ENCODE results near the gene PANX2. TPM values are rescaled to one million over a fixed set of nuclear protein-coding genes. Genes with fewer than 3 reads are reported as not detected.

Gene PANX2
- total and polyA plus RNA-seq, 2 of the 4 experiments (the other 2 are of a cell fraction), result 0.18 to 1.7 TPM

GRCh38 chr22:50216055-50216683, 45.6 kb downstream of the PANX2 start:
- Histone ChIP-seq H3K56ac (ENCODE audit: extremely low read depth, insufficient read depth, low read length) (no peak overlapping the region), H3K9ac (ENCODE audit: low read depth, low read length) (no peak overlapping the region), H2BK120ac (ENCODE audit: low read depth, low read length) (no peak overlapping the region), H2AK5ac (ENCODE audit: low read depth, low read length) (no peak overlapping the region), H3K27ac (ENCODE audit: insufficient read depth, low read length) (no peak overlapping the region), H3K18ac (ENCODE audit: low read depth, low read length) (no peak overlapping the region), H2BK15ac (ENCODE audit: low read depth, low read length) (no peak overlapping the region), H3K27me3 (ENCODE audit: control insufficient read depth, insufficient read depth, low read length) (no peaks in the 10 kb centered on the region), H4K20me1 (ENCODE audit: insufficient read depth, low read length) (peaks cover 59% of the 10 kb centered on the region), H3K23ac (ENCODE audit: low read depth, low read length) (no peak overlapping the region), H4K5ac (ENCODE audit: low read depth, low read length) (no peak overlapping the region), H3K9me1 (ENCODE audit: insufficient read depth, low read length) (peaks cover 3% of the 10 kb centered on the region; the same call in 1 of the 2 replicates), H3K4me1 (ENCODE audit: control insufficient read depth, insufficient read depth, low read length) (no peaks in the 10 kb centered on the region), H3K79me1 (ENCODE audit: low read depth in 1 of 2, low read length in 2 of 2) (peaks cover 21 to 44% of the 10 kb centered on the region in 2 experiments), H3K4me2 (ENCODE audit: low read depth, low read length) (no peak overlapping the region), H3K9me3 (ENCODE audit: control insufficient read depth, insufficient read depth, low read length) (no peaks in the 10 kb centered on the region), H3K4ac (ENCODE audit: low read depth, low read length) (no peak overlapping the region), H3K4me3 (ENCODE audit: insufficient read depth, low read depth, low read length) (no peak overlapping the region), H4K91ac (ENCODE audit: insufficient read depth, low read depth, low read length) (no peak overlapping the region), H3K36me3 (ENCODE audit: control insufficient read depth, insufficient read depth, low read length) (peaks cover 69% of the 10 kb centered on the region), H2BK5ac (ENCODE audit: low read depth, low read length, poor library complexity, severe bottlenecking) (no peak overlapping the region), H2BK20ac (ENCODE audit: low read depth, low read length) (no peak overlapping the region), H3K14ac (replicated peaks; ENCODE audit: low read depth, low read length) (no peak overlapping the region), H4K8ac (ENCODE audit: low read depth in 2 of 2, low read length in 2 of 2) (no peak overlapping the region), H2AFZ (replicated peaks; ENCODE audit: low read length, poor library complexity) (no peak overlapping the region), H2AK9ac (replicated peaks; ENCODE audit: low read depth, low read length, poor library complexity) (no peak overlapping the region)
- no TSS peak for BruUV-seq (replicated peaks)
- CTCF ChIA-PET, result no interaction called here
- WGBS, 2 experiments (ENCODE audit: extremely low coverage in 2 of 2, insufficient read length in 1 of 2), result 98% methylated on average over 5 of the region's 15 CpGs; no CpG with 5 or more reads in 1 of the 2 experiments
- dilution Hi-C loops (cut with HindIII; ENCODE audit: low sequenced_read_pairs, unreplicated experiment), result no loop called here
- no peak for ATAC-seq (ENCODE audit: low read depth)
- intact Hi-C loops (cut with micrococcal nuclease), result no loop called here
- in situ Hi-C loops (cut with MboI; ENCODE audit: low sequenced_read_pairs), result loop anchor here (25.0 kb wide), 1 partner anchor 404 kb away; no protein-coding TSS in a partner anchor
- no peak for DNase-seq
- TF ChIP-seq ELK1 (IDR thresholded peaks at IDR 0.05; ENCODE audit: borderline replicate concordance, low read depth, low read length), result no peak
- POLR2A ChIA-PET (ENCODE audit: unreplicated experiment), result no interaction called here

Measured in IMR-90 (cell line).